Measurements from ENCODE around the gene ARRB2. TPM values are rescaled to one million over a fixed set of nuclear protein-coding genes. Genes with fewer than 3 reads are reported as not detected.

Gene ARRB2
- total and polyA plus RNA-seq, 2 of the 13 experiments (the other 11 are each of a cell fraction or from before 2014, with no cell fraction given): 21.5 to 49.2 TPM

- TF ChIP-seq HNF1B (CRISPR knock-in tag; IDR thresholded peaks at IDR 0.05) (peak; percentile 73; the same call in 1 of the 2 replicates), MTA1 (CRISPR knock-in tag; IDR thresholded peaks at IDR 0.05; ENCODE audit: borderline replicate concordance) (peak; percentile 81; the same call in 1 of the 2 replicates), RBAK (CRISPR knock-in tag; IDR thresholded peaks at IDR 0.05) (no peak), GLMP (CRISPR knock-in tag; IDR thresholded peaks at IDR 0.05; ENCODE audit: borderline replicate concordance) (no peak), ZNF563 (CRISPR knock-in tag; IDR thresholded peaks at IDR 0.05) (no peak), HOXD1 (CRISPR knock-in tag; IDR thresholded peaks at IDR 0.05) (no peak), RFXAP (CRISPR knock-in tag; IDR thresholded peaks at IDR 0.05; ENCODE audit: borderline replicate concordance) (no peak), ZZZ3 (CRISPR knock-in tag; IDR thresholded peaks at IDR 0.05; ENCODE audit: borderline replicate concordance) (0 out of 2 replicates have a peak, but pooled peaks have one; percentile 36), MLX (CRISPR knock-in tag; IDR thresholded peaks at IDR 0.05) (peak; percentile 63), ZNF660 (CRISPR knock-in tag; IDR thresholded peaks at IDR 0.05; ENCODE audit: borderline replicate concordance, low read depth) (no peak), PTBP1 (IDR thresholded peaks at IDR 0.05; ENCODE audit: low read depth, low read length, poor library complexity, severe bottlenecking) (no peak), ZNF670 (CRISPR knock-in tag; IDR thresholded peaks at IDR 0.05; ENCODE audit: borderline replicate concordance) (no peak), TFDP2 (CRISPR knock-in tag; IDR thresholded peaks at IDR 0.05) (no peak), DR1 (CRISPR knock-in tag; IDR thresholded peaks at IDR 0.05) (no peak), NR1H2 (CRISPR knock-in tag; IDR thresholded peaks at IDR 0.05; ENCODE audit: borderline replicate concordance, low read depth) (no peak), CREB3 (CRISPR knock-in tag; IDR thresholded peaks at IDR 0.05) (no peak), SIX1 (CRISPR knock-in tag; IDR thresholded peaks at IDR 0.05; ENCODE audit: borderline replicate concordance) (0 out of 2 replicates have a peak, but pooled peaks have one; percentile 24), GATAD1 (CRISPR knock-in tag; IDR thresholded peaks at IDR 0.05) (no peak; the same call in 1 of the 2 replicates), SP4 (CRISPR knock-in tag; IDR thresholded peaks at IDR 0.05) (0 out of 2 replicates have a peak, but pooled peaks have one; percentile 31), GFI1 (CRISPR knock-in tag; IDR thresholded peaks at IDR 0.05; ENCODE audit: borderline replicate concordance) (peak; percentile 61)
- TF ChIP-seq, protein P1, sequence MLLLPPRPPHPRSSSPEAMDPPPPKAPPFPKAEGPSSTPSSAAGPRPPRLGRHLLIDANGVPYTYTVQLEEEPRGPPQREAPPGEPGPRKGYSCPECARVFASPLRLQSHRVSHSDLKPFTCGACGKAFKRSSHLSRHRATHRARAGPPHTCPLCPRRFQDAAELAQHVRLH (CRISPR knock-in tag; IDR thresholded peaks at IDR 0.05; ENCODE audit: borderline replicate concordance, low read depth): peak; percentile 77; the same call in 1 of the 2 replicates
- TF ChIP-seq, protein P2, sequence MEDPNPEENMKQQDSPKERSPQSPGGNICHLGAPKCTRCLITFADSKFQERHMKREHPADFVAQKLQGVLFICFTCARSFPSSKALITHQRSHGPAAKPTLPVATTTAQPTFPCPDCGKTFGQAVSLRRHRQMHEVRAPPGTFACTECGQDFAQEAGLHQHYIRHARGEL (CRISPR knock-in tag; IDR thresholded peaks at IDR 0.05): no peak
Measured at GRCh38 chr17:4721203-4722135, 11.0 kb downstream of the ARRB2 start (continued).

Measured in HepG2 (cell line).